Keratinocyte (primary cell): Measurements from ENCODE around the gene MYOM1. TPM values are rescaled to one million over a fixed set of nuclear protein-coding genes. Genes with fewer than 3 reads are reported as not detected.
"Not testable (repeated sequence)": the region's sequence is repeated elsewhere in the genome, so short reads cannot be mapped to it uniquely, and the experiment has no call there.

ENCODE experiments used
- DNase-seq: peaks from one replicate; pipeline ENCODE4 v3.0.0-alpha.2; 2011; ENCODE audit warnings: low read depth, missing footprints, low spot score
- FAIRE-seq: peaks from 2 replicates; lab custom pipeline; 2011; peaks lifted over from hg19 to GRCh38; lab: Jason Lieb, UNC
- H2AFZ ChIP-seq: 2 replicates; pipeline ENCODE4 v1.6.0; 2012; ENCODE audit warnings: low read length, control low read depth, inconsistent platforms; ENCODE audit not compliant: control insufficient read depth
- H3K27ac ChIP-seq: 2 replicates; pipeline ENCODE4 v1.5.1; 2011; ENCODE audit warnings: low read length; ENCODE audit not compliant: control insufficient read depth, insufficient read depth
- H3K27me3 ChIP-seq: 3 replicates; pipeline ENCODE4 v1.6.0; 2011; ENCODE audit warnings: low read length; ENCODE audit not compliant: control insufficient read depth, insufficient read depth; ENCODE audit errors: extremely low read depth
- H3K36me3 ChIP-seq, 2 experiments: 2 replicates in 1 of 2; 3 replicates in 1 of 2; pipeline ENCODE4 v1.5.1; 2011; ENCODE audit warnings: low read length in 2 of 2, mild to moderate bottlenecking in 1 of 2; ENCODE audit not compliant: control insufficient read depth in 2 of 2, insufficient read depth in 2 of 2; ENCODE audit errors: extremely low read depth in 1 of 2
- H3K4me1 ChIP-seq: 3 replicates; pipeline ENCODE4 v1.5.1; 2011; ENCODE audit warnings: low read length; ENCODE audit not compliant: control insufficient read depth, insufficient read depth; ENCODE audit errors: extremely low read depth
- H3K4me2 ChIP-seq: 3 replicates; pipeline ENCODE4 v1.6.0; 2011; ENCODE audit warnings: low read depth, low read length; ENCODE audit not compliant: control insufficient read depth, insufficient read depth; ENCODE audit errors: extremely low read depth
- H3K4me3 ChIP-seq, 3 experiments: fragments of 200-600 bp in 1 of 3; sonication (generic) in 1 of 3; 2 replicates in 2 of 3; 3 replicates in 1 of 3; pipeline ENCODE4 v1.5.1; 2011 to 2016; ENCODE audit warnings: low read length in 3 of 3, mild to moderate bottlenecking in 3 of 3, control low read depth in 2 of 3, inconsistent platforms in 1 of 3, low read depth in 1 of 3, mixed read lengths in 1 of 3, mixed run types in 1 of 3, moderate library complexity in 1 of 3; ENCODE audit not compliant: control insufficient read depth in 2 of 3, insufficient read depth in 2 of 3; ENCODE audit errors: extremely low read depth in 1 of 3
- H3K79me2 ChIP-seq: 2 replicates; pipeline ENCODE4 v1.6.0; 2012; ENCODE audit warnings: low read length; ENCODE audit not compliant: control insufficient read depth, insufficient read depth
- H3K9ac ChIP-seq: 3 replicates; pipeline ENCODE4 v1.6.0; 2011; ENCODE audit warnings: low read length; ENCODE audit not compliant: control insufficient read depth, insufficient read depth; ENCODE audit errors: extremely low read depth
- H3K9me1 ChIP-seq: 3 replicates; pipeline ENCODE4 v1.6.0; 2011; ENCODE audit warnings: low read length; ENCODE audit not compliant: control insufficient read depth, insufficient read depth; ENCODE audit errors: extremely low read depth
- H3K9me3 ChIP-seq: 2 replicates; pipeline ENCODE4 v1.5.1; 2012; ENCODE audit warnings: low read depth, low read length; ENCODE audit not compliant: control insufficient read depth
- H4K20me1 ChIP-seq: 3 replicates; pipeline ENCODE4 v1.6.0; 2011; ENCODE audit warnings: low read length; ENCODE audit not compliant: control insufficient read depth, insufficient read depth; ENCODE audit errors: extremely low read depth
- EZH2 ChIP-seq: IDR thresholded peaks from one replicate; pipeline ENCODE4 v1.6.1; 2012; ENCODE audit warnings: inconsistent platforms, mild to moderate bottlenecking, low read length, moderate library complexity
- dilution Hi-C: fragments of 300-500 bp; cut with MboI; formaldehyde crosslinking; loops from one replicate; pipeline ENCODE4 v1.7.0; 2020; ENCODE audit warnings: low sequenced_read_pairs; ENCODE audit not compliant: extremely low pct_ligation_motif_present
- polyA plus RNA-seq, 5 experiments: library from polyadenylated mRNA; depleted of rRNA in 3 of 5; stranded (reverse) in 3 of 5; stranded (forward) in 1 of 5; unstranded in 1 of 5; fragments of >200 nt; gene quantifications; 1 replicate in 1 of 5; 2 replicates in 3 of 5; 3 replicates in 1 of 5; pipeline versions ENCODE4 v1.2.1 to v1.2.3, GENCODE V29; 2011 to 2012; ENCODE audit warnings: missing spikeins in 2 of 5, low read depth in 1 of 5, low replicate concordance in 1 of 5
- TF ChIP-seq, protein P1 (sequence below), 3 experiments: IDR thresholded peaks in 1 of 3; conservative IDR thresholded peaks in 1 of 3; optimal IDR thresholded peaks in 1 of 3; 2 replicates in 2 of 3; 3 replicates in 1 of 3; pipeline versions ENCODE3 to v1.5.1; 2011; ENCODE audit warnings: low read length in 3 of 3, mild to moderate bottlenecking in 3 of 3, moderate library complexity in 2 of 3, control low read depth in 1 of 3, inconsistent platforms in 1 of 3; ENCODE audit not compliant: insufficient read depth in 2 of 3; ENCODE audit errors: extremely low read depth in 1 of 3

The MYOM1 gene
- polyA plus RNA-seq, 1 donor (not counting 4 experiments of a cell fraction or from before 2014, with no cell fraction given): 0.03 TPM

DNA sequence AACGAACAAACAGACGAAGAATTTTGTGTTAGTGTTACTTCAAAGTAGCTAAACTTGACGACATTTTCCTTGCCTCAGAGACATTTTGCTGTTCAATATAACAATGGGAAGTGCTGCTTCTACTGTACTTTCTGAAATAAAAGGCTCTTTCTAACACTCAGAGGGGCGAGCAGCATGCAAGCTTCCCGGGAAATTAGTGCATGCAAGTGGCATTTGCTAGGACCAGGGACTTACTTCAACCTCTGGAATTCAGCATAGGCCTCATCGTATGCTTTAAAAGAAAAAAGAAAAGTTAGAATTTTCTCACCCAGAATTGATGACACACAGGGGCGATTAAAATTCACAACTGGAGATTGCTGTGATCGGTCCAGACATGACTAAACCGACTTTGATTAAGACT is 144.3 kb downstream of the MYOM1 start:
- no peak for TF ChIP-seq EZH2
- TF ChIP-seq, protein P1, sequence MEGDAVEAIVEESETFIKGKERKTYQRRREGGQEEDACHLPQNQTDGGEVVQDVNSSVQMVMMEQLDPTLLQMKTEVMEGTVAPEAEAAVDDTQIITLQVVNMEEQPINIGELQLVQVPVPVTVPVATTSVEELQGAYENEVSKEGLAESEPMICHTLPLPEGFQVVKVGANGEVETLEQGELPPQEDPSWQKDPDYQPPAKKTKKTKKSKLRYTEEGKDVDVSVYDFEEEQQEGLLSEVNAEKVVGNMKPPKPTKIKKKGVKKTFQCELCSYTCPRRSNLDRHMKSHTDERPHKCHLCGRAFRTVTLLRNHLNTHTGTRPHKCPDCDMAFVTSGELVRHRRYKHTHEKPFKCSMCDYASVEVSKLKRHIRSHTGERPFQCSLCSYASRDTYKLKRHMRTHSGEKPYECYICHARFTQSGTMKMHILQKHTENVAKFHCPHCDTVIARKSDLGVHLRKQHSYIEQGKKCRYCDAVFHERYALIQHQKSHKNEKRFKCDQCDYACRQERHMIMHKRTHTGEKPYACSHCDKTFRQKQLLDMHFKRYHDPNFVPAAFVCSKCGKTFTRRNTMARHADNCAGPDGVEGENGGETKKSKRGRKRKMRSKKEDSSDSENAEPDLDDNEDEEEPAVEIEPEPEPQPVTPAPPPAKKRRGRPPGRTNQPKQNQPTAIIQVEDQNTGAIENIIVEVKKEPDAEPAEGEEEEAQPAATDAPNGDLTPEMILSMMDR (optimal IDR thresholded peaks at IDR 0.05 in 1 of 3, IDR thresholded peaks at IDR 0.05 in 1 of 3, conservative IDR thresholded peaks at IDR 0.05 in 1 of 3; ENCODE audit: extremely low read depth in 1 of 3, insufficient read depth in 2 of 3, low read length in 3 of 3): no peak
- Histone ChIP-seq H2AFZ (no peak overlapping the region), H3K9me1 (no peaks in the 10 kb centered on the region), H3K4me2 (no peak overlapping the region), H3K9ac (no peak overlapping the region), H3K9me3 (no peaks in the 10 kb centered on the region), H3K79me2 (no peaks in the 10 kb centered on the region), H3K4me3 (no peak overlapping the region), H4K20me1 (no peaks in the 10 kb centered on the region), H3K27ac (no peak overlapping the region), H3K27me3 (no peaks in the 10 kb centered on the region), H3K36me3 (no peaks in the 10 kb centered on the region), H3K4me1 (no peaks in the 10 kb centered on the region)
- dilution Hi-C loops: no loop called here
- FAIRE-seq: no peak
- no peak for DNase-seq

DNA sequence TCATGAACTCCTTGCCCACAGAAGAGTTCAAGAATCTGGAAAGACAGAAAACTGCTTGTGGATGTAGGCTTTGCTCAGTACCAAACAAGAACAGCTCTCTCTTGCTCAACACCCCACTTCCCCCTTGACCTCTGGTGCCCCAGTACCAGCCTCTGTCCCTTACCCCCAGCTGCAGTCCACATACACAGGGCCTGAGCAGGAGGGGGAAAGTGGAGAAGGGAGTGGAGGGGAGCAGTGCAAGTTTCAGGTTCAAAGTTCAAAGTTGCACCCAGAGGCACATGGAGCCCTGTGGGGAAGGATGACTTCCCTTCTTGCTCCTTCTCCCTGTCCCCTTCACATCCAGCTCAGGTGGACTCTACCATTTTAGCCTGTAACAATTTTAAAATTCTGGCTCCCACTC is 145.7 kb downstream of the MYOM1 start:
- no peaks in the 10 kb centered on the region for H3K36me3 ChIP-seq
- H3K27me3 ChIP-seq: no peaks in the 10 kb centered on the region
- no peaks in the 10 kb centered on the region for H3K9me1 ChIP-seq
- no peak for TF ChIP-seq EZH2
- TF ChIP-seq, protein P1 (optimal IDR thresholded peaks at IDR 0.05 in 1 of 3, IDR thresholded peaks at IDR 0.05 in 1 of 3, conservative IDR thresholded peaks at IDR 0.05 in 1 of 3; ENCODE audit: extremely low read depth in 1 of 3, insufficient read depth in 2 of 3, low read length in 3 of 3): no peak
- no peak for FAIRE-seq
- no peak overlapping the region for H3K27ac ChIP-seq
- H3K9ac ChIP-seq: no peak overlapping the region
- H3K79me2 ChIP-seq: no peaks in the 10 kb centered on the region
- H4K20me1 ChIP-seq: no peaks in the 10 kb centered on the region
- dilution Hi-C loops: no loop called here
- H3K9me3 ChIP-seq: no peaks in the 10 kb centered on the region
- no peaks in the 10 kb centered on the region for H3K4me1 ChIP-seq
- H3K4me2 ChIP-seq: no peak overlapping the region
- DNase-seq: no peak
- H3K4me3 ChIP-seq: no peak overlapping the region
- no peak overlapping the region for H2AFZ ChIP-seq

DNA sequence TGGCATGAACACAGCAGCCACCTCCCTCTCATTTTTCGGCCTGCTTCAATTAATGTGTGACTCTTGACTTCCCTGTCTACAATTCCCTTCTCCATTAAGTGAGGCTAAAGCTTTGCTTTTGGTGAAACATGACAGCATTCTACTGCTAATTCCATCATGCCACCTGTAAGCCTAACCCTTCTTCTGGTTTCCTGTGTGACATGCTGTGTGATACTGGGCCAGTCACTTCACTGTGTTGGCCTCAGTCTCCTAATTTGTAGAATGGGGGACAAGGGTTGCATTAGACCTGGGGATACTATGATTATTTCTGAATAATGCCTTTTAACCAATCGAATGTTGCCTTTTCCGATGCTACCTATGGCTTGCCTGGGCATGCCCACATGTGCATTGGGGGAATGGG is 146.4 kb downstream of the MYOM1 start:
- H3K27me3 ChIP-seq, H3K4me3 ChIP-seq, H3K9me1 ChIP-seq, FAIRE-seq, H3K9me3 ChIP-seq, H3K36me3 ChIP-seq, H3K4me2 ChIP-seq, H2AFZ ChIP-seq, H3K27ac ChIP-seq, H3K9ac ChIP-seq, H3K79me2 ChIP-seq, DNase-seq, H4K20me1 ChIP-seq, dilution Hi-C loops, H3K4me1 ChIP-seq: not testable (repeated sequence)
